WTC11 (cell line): ENCODE results near the gene SHKBP1. TPM values are rescaled to one million over a fixed set of nuclear protein-coding genes. Genes with fewer than 3 reads are reported as not detected.

Experiments used
- ATAC-seq: fragments of 200-7000 bp; cut with Tn5 transposase; 2 replicates; pipeline ENCODE4 v1.10.0; 2021; ENCODE audit warnings: mild to moderate bottlenecking, moderate library complexity
- CTCF ChIA-PET: fragments of 300-600 bp; sonication (Branson Sonifier 250); formaldehyde crosslinking; loops from one replicate; lab custom pipeline; 2021; ENCODE audit warnings: antibody characterized with exemption; lab: Charles Lee
- POLR2A ChIA-PET: fragments of 350-600 bp; sonication (Branson Sonifier 250); formaldehyde crosslinking; loops from one replicate; lab custom pipeline; 2021; ENCODE audit warnings: antibody characterized with exemption; lab: Charles Lee
- DNase-seq: peaks from one replicate; pipeline ENCODE4 v3.0.0; 2021; ENCODE audit warnings: low spot score
- H3K27ac Mint-ChIP-seq: 2 replicates; pipeline ENCODE4 v1.8.0; 2021; ENCODE audit warnings: mixed read lengths
- H3K27me3 Mint-ChIP-seq: 2 replicates; pipeline ENCODE4 v1.8.0; 2021; ENCODE audit warnings: low read depth, mild to moderate bottlenecking, moderate library complexity, mixed read lengths
- H3K36me3 Mint-ChIP-seq: 2 replicates; pipeline ENCODE4 v1.8.0; 2021; ENCODE audit warnings: mixed read lengths
- H3K4me1 Mint-ChIP-seq: 2 replicates; pipeline ENCODE4 v1.8.0; 2022; ENCODE audit warnings: mixed read lengths
- H3K4me3 Mint-ChIP-seq: 2 replicates; pipeline ENCODE4 v1.8.0; 2021; ENCODE audit warnings: mild to moderate bottlenecking, moderate library complexity, mixed read lengths
- H3K9me3 Mint-ChIP-seq: 2 replicates; pipeline ENCODE4 v1.8.0; 2021; ENCODE audit warnings: mixed read lengths
- ELF4 ChIP-seq: sonication (generic); formaldehyde crosslinking; IDR thresholded peaks from 2 replicates; pipeline ENCODE4 v1.8.1; 2022; ENCODE audit warnings: low read depth, mild to moderate bottlenecking, moderate library complexity, missing genetic modification reagents
- EMX1 ChIP-seq: fragments of 250-450 bp; sonication (Bioruptor Pico); IDR thresholded peaks from 2 replicates; pipeline ENCODE4 v1.8.0; 2021; ENCODE audit warnings: mild to moderate bottlenecking
- IRF2 ChIP-seq: sonication (generic); formaldehyde crosslinking; IDR thresholded peaks from 2 replicates; pipeline ENCODE4 v1.8.0; 2022; ENCODE audit warnings: low read depth, missing genetic modification reagents, borderline replicate concordance
- JUN ChIP-seq: sonication (generic); formaldehyde crosslinking; IDR thresholded peaks from 2 replicates; pipeline ENCODE4 v1.8.0; 2023; ENCODE audit warnings: mild to moderate bottlenecking, missing genetic modification reagents
- NFATC4 ChIP-seq: fragments of 250-450 bp; sonication (Bioruptor Pico); IDR thresholded peaks from 2 replicates; pipeline ENCODE4 v1.9.0; 2021; ENCODE audit warnings: mild to moderate bottlenecking
- NFYB ChIP-seq: sonication (generic); formaldehyde crosslinking; conservative IDR thresholded peaks from 2 replicates; pipeline ENCODE4 v1.8.0; 2022; ENCODE audit warnings: low read depth, missing genetic modification reagents
- NR2C2 ChIP-seq: sonication (generic); formaldehyde crosslinking; IDR thresholded peaks from 2 replicates; pipeline ENCODE4 v1.8.0; 2022; ENCODE audit warnings: mild to moderate bottlenecking, missing genetic modification reagents
- NR3C1 ChIP-seq: sonication (generic); formaldehyde crosslinking; conservative IDR thresholded peaks from 2 replicates; pipeline ENCODE4 v1.8.1; 2023; ENCODE audit warnings: low read depth, mild to moderate bottlenecking, missing genetic modification reagents
- OVOL2 ChIP-seq: fragments of 250-450 bp; sonication (Bioruptor Pico); IDR thresholded peaks from 2 replicates; pipeline ENCODE4 v1.9.0; 2021; ENCODE audit warnings: mild to moderate bottlenecking, borderline replicate concordance
- RELA ChIP-seq: sonication (generic); formaldehyde crosslinking; IDR thresholded peaks from 2 replicates; pipeline ENCODE4 v1.8.1; 2022; ENCODE audit warnings: missing genetic modification reagents, mild to moderate bottlenecking, borderline replicate concordance
- SP1 ChIP-seq: sonication (generic); formaldehyde crosslinking; conservative IDR thresholded peaks from 2 replicates; pipeline ENCODE4 v1.8.1; 2022; ENCODE audit warnings: missing genetic modification reagents
- TCF7 ChIP-seq: sonication (generic); formaldehyde crosslinking; IDR thresholded peaks from 2 replicates; pipeline ENCODE4 v1.8.0; 2022; ENCODE audit warnings: mild to moderate bottlenecking, low read depth, missing genetic modification reagents, moderate library complexity
- TEAD1 ChIP-seq: sonication (generic); formaldehyde crosslinking; IDR thresholded peaks from 2 replicates; pipeline ENCODE4 v1.8.0; 2022; ENCODE audit warnings: mild to moderate bottlenecking, missing genetic modification reagents
- TP53 ChIP-seq: sonication (generic); formaldehyde crosslinking; IDR thresholded peaks from 2 replicates; pipeline ENCODE4 v1.8.1; 2023; ENCODE audit warnings: mild to moderate bottlenecking, missing genetic modification reagents
- ZBTB21 ChIP-seq: sonication (generic); formaldehyde crosslinking; IDR thresholded peaks from 2 replicates; pipeline ENCODE4 v1.8.1; 2023; ENCODE audit warnings: mild to moderate bottlenecking, missing genetic modification reagents, borderline replicate concordance
- ZNF232 ChIP-seq: sonication (generic); formaldehyde crosslinking; IDR thresholded peaks from 2 replicates; pipeline ENCODE4 v1.8.0; 2022; ENCODE audit warnings: mild to moderate bottlenecking, missing genetic modification reagents
- ZNF263 ChIP-seq: sonication (generic); formaldehyde crosslinking; IDR thresholded peaks from 2 replicates; pipeline ENCODE4 v1.8.1; 2022; ENCODE audit warnings: low read depth, mild to moderate bottlenecking, moderate library complexity, missing genetic modification reagents
- ZNF317 ChIP-seq: sonication (generic); formaldehyde crosslinking; IDR thresholded peaks from 2 replicates; pipeline ENCODE4 v1.8.1; 2023; ENCODE audit warnings: low read depth, mild to moderate bottlenecking, moderate library complexity, missing genetic modification reagents, borderline replicate concordance
- total RNA-seq: library from RNA; stranded (reverse); gene quantifications from 3 replicates; pipeline ENCODE4 v1.2.3, GENCODE V29; 2021
- TF ChIP-seq, protein P1 (sequence below): sonication (generic); formaldehyde crosslinking; IDR thresholded peaks from 2 replicates; pipeline ENCODE4 v1.8.1; 2023; ENCODE audit warnings: mild to moderate bottlenecking, moderate library complexity, missing genetic modification reagents
- TF ChIP-seq, protein P2 (sequence below): fragments of 250-450 bp; sonication (Bioruptor Pico); IDR thresholded peaks from 2 replicates; pipeline ENCODE4 v1.9.0; 2021; ENCODE audit warnings: mild to moderate bottlenecking
- TF ChIP-seq, protein P3 (sequence below): fragments of 250-450 bp; sonication (Bioruptor Pico); IDR thresholded peaks from 2 replicates; pipeline ENCODE4 v1.9.0; 2021; ENCODE audit warnings: mild to moderate bottlenecking
- TF ChIP-seq, protein P4 (sequence below): sonication (generic); formaldehyde crosslinking; conservative IDR thresholded peaks from 2 replicates; pipeline ENCODE4 v1.8.1; 2022; ENCODE audit warnings: mild to moderate bottlenecking, missing genetic modification reagents
- TF ChIP-seq, protein P5 (sequence below): fragments of 200-600 bp; IDR thresholded peaks from 2 replicates; pipeline ENCODE4 v1.8.0; 2022; ENCODE audit warnings: antibody characterized with exemption
- TF ChIP-seq, protein P6 (sequence below): sonication (generic); formaldehyde crosslinking; IDR thresholded peaks from 2 replicates; pipeline ENCODE4 v1.8.0; 2022; ENCODE audit warnings: mild to moderate bottlenecking, missing genetic modification reagents

Gene SHKBP1
- total RNA-seq, 1 experiment from 2014 or later: 71.7 TPM

DNA sequence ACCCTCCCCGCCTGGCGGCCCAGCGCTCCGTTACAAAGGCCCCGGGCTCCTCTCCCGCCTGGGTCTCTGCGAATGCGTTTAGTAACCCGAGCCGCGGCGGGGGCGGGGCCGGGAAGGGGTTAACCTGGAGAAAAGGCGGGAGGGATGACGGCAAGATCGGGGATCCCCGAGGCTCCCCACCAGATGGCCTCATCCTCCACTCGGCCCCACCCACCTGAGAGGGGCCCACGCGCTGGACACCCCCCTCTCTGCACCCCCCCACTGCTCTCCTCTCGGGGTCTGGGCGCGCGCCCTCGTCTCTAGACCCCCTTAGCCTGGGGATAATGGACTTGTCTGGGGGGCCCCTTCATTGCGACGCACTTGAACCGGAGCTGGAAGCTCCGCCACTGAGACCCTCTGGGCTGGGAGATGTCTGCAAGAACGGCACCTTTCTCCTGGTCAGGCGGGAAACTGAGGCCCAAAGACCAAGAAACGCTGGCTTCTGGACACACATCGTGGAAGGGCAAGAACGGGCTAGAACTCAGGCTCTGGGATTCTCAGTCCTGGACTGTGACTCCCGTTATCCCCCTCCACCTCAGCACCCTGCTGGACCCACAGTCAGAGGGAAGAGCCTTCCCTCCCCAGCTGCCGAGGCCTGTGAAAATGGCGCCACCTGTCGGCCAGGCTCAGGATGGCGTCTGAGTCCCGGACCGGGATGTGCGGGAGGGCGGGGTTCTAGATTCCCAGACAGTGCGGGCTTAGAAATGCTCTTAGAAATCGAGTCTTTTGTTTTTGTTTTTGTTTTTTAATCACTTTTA, 21.6 kb downstream of the SHKBP1 start:
- H3K36me3 Mint-ChIP-seq: no peaks in the 10 kb centered on the region
- DNase-seq: peak; percentile 93
- CTCF ChIA-PET: interaction anchor here (0.7 to 7.0 kb wide), 23 partner anchors 11 to 232 kb away, joined by 3 to 71 read pairs (median 6); partner anchors contain the start of gene NUMBL
- H3K27me3 Mint-ChIP-seq: peaks cover 82% of the 10 kb centered on the region
- POLR2A ChIA-PET: interaction anchor here (1.4 kb wide), 1 partner anchor 49 kb away, joined by 3 read pairs; no protein-coding TSS in a partner anchor
- H3K27ac Mint-ChIP-seq: peak overlapping the region; percentile 82; the same call in 1 of the 2 replicates
- H3K4me3 Mint-ChIP-seq: peak overlapping the region; percentile 76
- no peaks in the 10 kb centered on the region for H3K9me3 Mint-ChIP-seq
- TF ChIP-seq ZBTB21 (no peak), EMX1 (CRISPR knock-in tag) (no peak), OVOL2 (no peak), NR2C2 (no peak), NFYB (CRISPR knock-in tag) (no peak), SP1 (CRISPR knock-in tag) (peak; percentile 57), TP53 (no peak), JUN (CRISPR knock-in tag) (no peak), TEAD1 (CRISPR knock-in tag) (no peak), NR3C1 (no peak), ZNF317 (CRISPR knock-in tag) (no peak), NFATC4 (no peak), ZNF263 (no peak; the same call in 1 of the 2 replicates), RELA (CRISPR knock-in tag) (no peak), TCF7 (CRISPR knock-in tag) (no peak), ZNF232 (0 out of 2 replicates have a peak, but pooled peaks have one; percentile 22), ELF4 (no peak), IRF2 (CRISPR knock-in tag) (no peak)
- TF ChIP-seq, protein P1, sequence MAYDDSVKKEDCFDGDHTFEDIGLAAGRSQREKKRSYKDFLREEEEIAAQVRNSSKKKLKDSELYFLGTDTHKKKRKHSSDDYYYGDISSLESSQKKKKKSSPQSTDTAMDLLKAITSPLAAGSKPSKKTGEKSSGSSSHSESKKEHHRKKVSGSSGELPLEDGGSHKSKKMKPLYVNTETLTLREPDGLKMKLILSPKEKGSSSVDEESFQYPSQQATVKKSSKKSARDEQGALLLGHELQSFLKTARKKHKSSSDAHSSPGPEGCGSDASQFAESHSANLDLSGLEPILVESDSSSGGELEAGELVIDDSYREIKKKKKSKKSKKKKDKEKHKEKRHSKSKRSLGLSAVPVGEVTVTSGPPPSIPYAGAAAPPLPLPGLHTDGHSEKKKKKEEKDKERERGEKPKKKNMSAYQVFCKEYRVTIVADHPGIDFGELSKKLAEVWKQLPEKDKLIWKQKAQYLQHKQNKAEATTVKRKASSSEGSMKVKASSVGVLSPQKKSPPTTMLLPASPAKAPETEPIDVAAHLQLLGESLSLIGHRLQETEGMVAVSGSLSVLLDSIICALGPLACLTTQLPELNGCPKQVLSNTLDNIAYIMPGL (CRISPR knock-in tag): peak; percentile 42; the same call in 1 of the 2 replicates
- TF ChIP-seq, protein P2, sequence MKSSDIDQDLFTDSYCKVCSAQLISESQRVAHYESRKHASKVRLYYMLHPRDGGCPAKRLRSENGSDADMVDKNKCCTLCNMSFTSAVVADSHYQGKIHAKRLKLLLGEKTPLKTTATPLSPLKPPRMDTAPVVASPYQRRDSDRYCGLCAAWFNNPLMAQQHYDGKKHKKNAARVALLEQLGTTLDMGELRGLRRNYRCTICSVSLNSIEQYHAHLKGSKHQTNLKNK (CRISPR knock-in tag): no peak
- TF ChIP-seq, protein P3, sequence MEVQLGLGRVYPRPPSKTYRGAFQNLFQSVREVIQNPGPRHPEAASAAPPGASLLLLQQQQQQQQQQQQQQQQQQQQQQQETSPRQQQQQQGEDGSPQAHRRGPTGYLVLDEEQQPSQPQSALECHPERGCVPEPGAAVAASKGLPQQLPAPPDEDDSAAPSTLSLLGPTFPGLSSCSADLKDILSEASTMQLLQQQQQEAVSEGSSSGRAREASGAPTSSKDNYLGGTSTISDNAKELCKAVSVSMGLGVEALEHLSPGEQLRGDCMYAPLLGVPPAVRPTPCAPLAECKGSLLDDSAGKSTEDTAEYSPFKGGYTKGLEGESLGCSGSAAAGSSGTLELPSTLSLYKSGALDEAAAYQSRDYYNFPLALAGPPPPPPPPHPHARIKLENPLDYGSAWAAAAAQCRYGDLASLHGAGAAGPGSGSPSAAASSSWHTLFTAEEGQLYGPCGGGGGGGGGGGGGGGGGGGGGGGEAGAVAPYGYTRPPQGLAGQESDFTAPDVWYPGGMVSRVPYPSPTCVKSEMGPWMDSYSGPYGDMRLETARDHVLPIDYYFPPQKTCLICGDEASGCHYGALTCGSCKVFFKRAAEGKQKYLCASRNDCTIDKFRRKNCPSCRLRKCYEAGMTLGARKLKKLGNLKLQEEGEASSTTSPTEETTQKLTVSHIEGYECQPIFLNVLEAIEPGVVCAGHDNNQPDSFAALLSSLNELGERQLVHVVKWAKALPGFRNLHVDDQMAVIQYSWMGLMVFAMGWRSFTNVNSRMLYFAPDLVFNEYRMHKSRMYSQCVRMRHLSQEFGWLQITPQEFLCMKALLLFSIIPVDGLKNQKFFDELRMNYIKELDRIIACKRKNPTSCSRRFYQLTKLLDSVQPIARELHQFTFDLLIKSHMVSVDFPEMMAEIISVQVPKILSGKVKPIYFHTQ (CRISPR knock-in tag): no peak
- TF ChIP-seq, protein P4, sequence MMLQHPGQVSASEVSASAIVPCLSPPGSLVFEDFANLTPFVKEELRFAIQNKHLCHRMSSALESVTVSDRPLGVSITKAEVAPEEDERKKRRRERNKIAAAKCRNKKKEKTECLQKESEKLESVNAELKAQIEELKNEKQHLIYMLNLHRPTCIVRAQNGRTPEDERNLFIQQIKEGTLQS (CRISPR knock-in tag): no peak
- TF ChIP-seq, protein P5, sequence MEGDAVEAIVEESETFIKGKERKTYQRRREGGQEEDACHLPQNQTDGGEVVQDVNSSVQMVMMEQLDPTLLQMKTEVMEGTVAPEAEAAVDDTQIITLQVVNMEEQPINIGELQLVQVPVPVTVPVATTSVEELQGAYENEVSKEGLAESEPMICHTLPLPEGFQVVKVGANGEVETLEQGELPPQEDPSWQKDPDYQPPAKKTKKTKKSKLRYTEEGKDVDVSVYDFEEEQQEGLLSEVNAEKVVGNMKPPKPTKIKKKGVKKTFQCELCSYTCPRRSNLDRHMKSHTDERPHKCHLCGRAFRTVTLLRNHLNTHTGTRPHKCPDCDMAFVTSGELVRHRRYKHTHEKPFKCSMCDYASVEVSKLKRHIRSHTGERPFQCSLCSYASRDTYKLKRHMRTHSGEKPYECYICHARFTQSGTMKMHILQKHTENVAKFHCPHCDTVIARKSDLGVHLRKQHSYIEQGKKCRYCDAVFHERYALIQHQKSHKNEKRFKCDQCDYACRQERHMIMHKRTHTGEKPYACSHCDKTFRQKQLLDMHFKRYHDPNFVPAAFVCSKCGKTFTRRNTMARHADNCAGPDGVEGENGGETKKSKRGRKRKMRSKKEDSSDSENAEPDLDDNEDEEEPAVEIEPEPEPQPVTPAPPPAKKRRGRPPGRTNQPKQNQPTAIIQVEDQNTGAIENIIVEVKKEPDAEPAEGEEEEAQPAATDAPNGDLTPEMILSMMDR: peak; percentile 99
- TF ChIP-seq, protein P6, sequence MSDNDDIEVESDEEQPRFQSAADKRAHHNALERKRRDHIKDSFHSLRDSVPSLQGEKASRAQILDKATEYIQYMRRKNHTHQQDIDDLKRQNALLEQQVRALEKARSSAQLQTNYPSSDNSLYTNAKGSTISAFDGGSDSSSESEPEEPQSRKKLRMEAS (CRISPR knock-in tag): 0 out of 2 replicates have a peak, but pooled peaks have one; percentile 48
- peak; percentile 32 for ATAC-seq
- peaks cover 44% of the 10 kb centered on the region for H3K4me1 Mint-ChIP-seq
